IPS-15b (cell line): ENCODE data around the gene MIEF2.
A peak's percentile ranks its signal among the peaks of the same experiment; 100 is the strongest.

Experiments
- H3K27me3 ChIP-seq: one replicate; pipeline ENCODE4 v1.6.1; 2013; ENCODE audit warnings: low read length; ENCODE audit not compliant: control insufficient read depth, insufficient read depth
- H3K36me3 ChIP-seq: one replicate; pipeline ENCODE4 v1.6.1; 2013; ENCODE audit warnings: low read length; ENCODE audit not compliant: control insufficient read depth, insufficient read depth
- H3K4me1 ChIP-seq: one replicate; pipeline ENCODE4 v1.6.1; 2013; ENCODE audit warnings: mild to moderate bottlenecking, low read length; ENCODE audit not compliant: control insufficient read depth, insufficient read depth
- H3K4me3 ChIP-seq: one replicate; pipeline ENCODE4 v1.5.1; 2013; ENCODE audit warnings: low read depth, low read length
- H3K9ac ChIP-seq: one replicate; pipeline ENCODE4 v1.6.1; 2013; ENCODE audit warnings: low read depth, mild to moderate bottlenecking, low read length
- H3K9me3 ChIP-seq: one replicate; pipeline ENCODE4 v1.6.1; 2013; ENCODE audit warnings: mild to moderate bottlenecking, low read length; ENCODE audit not compliant: control insufficient read depth, insufficient read depth

MIEF2 gene

DNA sequence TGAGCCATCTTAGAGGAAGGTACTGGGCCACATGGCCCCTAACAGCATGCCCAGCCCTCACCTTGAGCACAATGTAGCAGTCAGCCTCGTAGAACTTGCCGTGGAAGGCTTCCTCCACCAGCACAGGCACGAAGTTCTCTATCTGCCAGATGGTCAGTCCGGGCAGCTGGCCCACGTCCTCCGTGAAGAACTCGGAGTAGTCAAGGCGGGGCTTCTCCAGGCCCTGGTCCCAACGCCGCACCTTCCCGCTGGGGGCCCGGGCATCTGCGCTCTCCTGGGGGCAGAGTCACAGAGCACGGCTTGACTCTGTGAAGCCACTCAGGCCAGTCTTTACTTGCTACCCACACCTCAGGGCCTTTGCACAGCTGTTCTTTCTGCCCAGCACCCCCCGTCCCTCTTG, 9.3 kb upstream of the MIEF2 start:
- H3K9ac ChIP-seq = no peak overlapping the region
- H3K9me3 ChIP-seq = no peaks in the 10 kb centered on the region
- H3K4me3 ChIP-seq = no peak overlapping the region
- H3K36me3 ChIP-seq = peaks cover 77% of the 10 kb centered on the region
- H3K27me3 ChIP-seq = no peaks in the 10 kb centered on the region
- peaks cover 8% of the 10 kb centered on the region for H3K4me1 ChIP-seq

DNA sequence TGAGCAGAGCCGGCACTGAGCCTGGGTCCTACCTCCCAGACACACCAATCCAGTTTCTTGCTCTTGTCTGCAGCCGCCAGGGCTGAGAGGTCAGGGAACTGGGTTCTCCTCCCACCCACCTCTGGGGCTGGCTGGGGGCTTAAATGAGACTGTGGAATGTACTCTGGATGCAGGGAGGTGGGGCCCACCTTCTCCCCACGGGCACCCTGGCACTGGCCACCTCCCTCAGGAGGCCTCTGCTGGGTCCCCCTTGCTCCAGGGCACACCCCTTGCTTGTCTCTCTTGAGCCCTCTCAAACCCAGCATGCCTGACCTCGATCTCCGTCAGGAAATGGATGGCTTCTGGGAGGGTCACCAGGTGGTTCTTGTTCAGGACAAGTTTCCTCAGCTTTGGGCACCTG, 8.3 kb upstream of the MIEF2 start:
- H3K4me1 ChIP-seq = peaks cover 8% of the 10 kb centered on the region
- no peaks in the 10 kb centered on the region for H3K9me3 ChIP-seq
- H3K4me3 ChIP-seq = no peak overlapping the region
- H3K27me3 ChIP-seq = no peaks in the 10 kb centered on the region
- H3K9ac ChIP-seq = no peak overlapping the region
- peaks cover 73% of the 10 kb centered on the region for H3K36me3 ChIP-seq

DNA sequence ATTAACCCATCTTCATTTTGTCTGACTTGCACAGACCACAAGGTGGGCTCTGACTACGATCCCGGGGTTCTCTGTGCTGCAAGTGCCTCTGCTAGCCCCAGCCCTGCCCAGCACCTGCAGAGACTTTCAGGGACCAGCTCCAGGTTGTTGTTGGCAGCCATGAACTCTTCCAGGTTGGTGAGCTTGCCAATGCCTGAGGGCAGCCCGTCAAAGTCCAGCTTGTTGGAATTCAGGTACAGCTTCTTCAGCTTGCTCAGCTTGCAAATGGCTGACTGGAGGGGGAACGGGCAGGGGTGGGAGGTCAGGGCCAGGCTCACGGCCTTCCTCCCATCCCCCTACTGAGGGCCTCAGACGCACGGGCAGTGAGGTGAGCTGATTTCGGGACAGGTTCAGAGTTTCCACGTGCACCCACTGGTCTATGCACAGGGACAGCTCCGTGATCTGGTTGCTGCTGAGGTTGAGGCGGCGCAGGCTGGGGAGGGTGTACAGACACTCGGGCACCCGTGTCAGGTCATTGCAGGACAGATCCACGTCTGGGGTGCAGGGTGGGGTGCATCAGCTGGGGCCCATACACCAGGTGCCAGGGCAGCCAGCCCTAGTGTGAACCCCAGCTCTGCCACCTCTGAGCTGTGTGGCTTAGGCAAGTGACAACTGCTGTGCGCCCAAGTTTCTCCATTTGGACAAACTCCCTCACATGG, 7.1 kb upstream of the MIEF2 start:
- Histone ChIP-seq H3K9me3 (no peaks in the 10 kb centered on the region), H3K27me3 (no peaks in the 10 kb centered on the region), H3K4me3 (no peak overlapping the region), H3K36me3 (peaks cover 64% of the 10 kb centered on the region), H3K9ac (no peak overlapping the region), H3K4me1 (peaks cover 4% of the 10 kb centered on the region)

DNA sequence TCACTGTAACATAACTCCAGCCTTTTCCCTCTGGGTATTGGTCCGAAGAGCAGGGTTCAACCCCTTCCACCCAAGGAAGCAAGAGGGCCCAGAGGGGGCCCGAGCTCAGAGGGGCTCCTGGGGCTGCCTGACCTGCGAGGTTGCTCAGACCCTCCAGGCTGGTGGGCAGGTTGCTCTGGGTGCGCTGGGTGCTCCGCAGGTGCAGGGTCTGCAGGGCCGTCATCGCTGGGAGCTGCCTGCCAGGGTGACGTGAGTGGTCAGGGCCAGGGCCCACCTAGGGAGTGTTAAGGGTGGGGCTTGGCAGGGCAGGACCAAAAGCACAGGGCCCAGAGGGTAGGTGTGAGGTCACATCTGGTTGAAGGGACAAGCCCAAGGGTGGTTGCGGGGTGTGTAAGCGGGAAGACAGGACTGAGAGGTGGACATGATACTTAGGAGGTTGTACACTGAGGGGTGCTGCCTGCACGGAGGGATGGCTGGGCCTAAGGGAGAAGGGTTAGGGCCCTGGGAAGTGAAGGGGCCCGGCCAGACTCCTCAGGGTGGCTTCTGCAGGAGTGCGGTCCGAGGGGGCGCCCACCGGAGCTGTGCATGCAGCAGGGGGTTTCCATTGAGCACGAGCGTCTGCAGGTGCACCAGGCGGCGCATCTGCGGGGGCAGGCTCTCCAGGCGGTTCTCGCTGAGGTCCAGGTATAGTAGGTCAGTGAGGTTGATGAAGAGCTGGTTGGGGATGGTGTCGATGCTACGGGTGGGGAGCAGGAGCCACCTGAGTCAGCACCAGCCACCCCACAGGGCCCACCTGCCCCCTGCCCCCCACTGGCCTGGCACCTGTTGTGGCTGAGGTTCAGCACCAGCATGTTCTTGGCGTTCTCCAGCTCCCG, 6.3 kb upstream of the MIEF2 start:
- peaks cover 60% of the 10 kb centered on the region for H3K36me3 ChIP-seq

DNA sequence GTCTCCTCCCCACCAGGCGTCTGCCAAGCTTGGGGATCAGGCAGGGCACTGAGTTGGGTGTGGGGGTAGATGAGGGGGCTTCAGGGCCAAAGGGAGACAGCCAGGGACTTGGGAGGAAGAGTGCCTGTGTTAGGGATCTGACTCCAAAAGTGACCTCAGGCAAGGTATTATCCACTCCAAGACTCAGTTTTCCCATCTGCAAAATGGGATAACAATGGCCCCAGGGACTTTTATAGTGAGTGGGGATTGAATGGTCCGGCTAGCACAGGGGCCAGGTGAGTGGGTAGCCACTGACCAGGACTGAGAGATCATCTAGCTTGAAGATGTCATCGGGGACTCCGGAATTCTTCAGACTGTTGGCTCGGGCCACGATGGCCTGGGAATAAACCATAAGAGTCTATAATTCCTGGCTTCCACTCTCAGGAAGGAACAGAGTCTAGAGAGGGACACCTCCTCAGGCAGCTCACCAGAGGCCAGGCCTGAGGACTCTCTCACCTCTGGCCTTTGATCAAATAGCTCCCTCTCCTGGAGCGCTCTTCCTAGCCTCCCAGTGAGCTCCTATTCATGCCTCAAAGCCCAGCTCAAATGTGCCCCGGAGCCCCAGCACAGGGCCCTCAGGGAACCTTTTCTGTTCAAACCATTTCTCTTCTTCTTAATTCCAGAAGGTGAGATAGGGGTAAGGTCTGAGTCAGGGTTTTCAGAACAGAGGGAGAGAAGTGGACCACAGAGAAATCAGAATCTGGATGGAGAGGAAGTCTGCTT, 5.4 kb upstream of the MIEF2 start:
- Histone ChIP-seq H3K4me1 (peaks cover 4% of the 10 kb centered on the region), H3K27me3 (no peaks in the 10 kb centered on the region), H3K9ac (no peak overlapping the region), H3K9me3 (no peaks in the 10 kb centered on the region), H3K36me3 (peaks cover 60% of the 10 kb centered on the region), H3K4me3 (no peak overlapping the region)

More for the DNA sequence above, 6.3 kb upstream of the MIEF2 start:
- no peak overlapping the region for H3K4me3 ChIP-seq
- H3K9me3 ChIP-seq = no peaks in the 10 kb centered on the region
- H3K4me1 ChIP-seq = peaks cover 4% of the 10 kb centered on the region
- H3K9ac ChIP-seq = no peak overlapping the region
- no peaks in the 10 kb centered on the region for H3K27me3 ChIP-seq

DNA sequence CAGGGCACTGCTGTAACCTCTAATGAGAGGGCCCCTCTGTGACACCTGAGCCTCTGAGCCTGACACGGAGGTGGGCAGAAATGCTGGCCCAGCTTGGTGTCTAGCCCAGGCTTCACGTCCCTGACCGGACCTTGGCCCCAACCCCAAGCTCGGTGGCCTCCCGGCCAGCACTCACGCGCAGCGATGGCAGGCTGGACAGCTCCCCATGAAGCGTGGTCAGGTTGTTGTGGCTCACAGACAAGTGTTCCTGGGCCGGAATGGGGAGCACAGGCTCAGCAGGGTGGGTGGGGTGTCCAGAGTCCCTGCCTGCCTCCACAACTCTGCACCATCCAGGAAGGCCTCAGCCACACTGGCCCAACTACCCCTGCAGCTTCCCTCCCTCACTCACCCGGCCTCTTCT, 4.1 kb upstream of the MIEF2 start:
- peaks cover 47% of the 10 kb centered on the region for H3K36me3 ChIP-seq

DNA sequence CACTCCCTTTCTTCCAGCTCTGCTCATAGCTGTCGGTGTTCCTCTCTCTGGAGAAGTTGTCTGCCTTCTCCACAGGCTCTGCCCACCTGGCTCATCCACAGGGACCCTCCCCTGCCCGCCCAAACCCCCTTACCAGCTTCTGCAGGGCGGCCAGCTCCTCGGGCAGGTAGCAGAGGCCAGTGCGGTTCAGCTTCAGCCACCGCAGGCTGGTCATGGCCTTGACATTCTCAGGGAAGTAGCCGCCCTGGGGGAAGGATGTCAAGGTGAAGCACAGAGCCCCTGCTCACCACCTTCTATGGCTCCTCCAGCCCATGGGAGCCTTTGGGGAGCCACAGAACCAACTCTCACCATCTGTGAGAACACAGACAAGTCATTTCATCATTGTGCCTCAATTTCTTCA, 3.7 kb upstream of the MIEF2 start:
- H3K9me3 ChIP-seq = no peaks in the 10 kb centered on the region

More for the DNA sequence above, 4.1 kb upstream of the MIEF2 start:
- Histone ChIP-seq H3K27me3 (no peaks in the 10 kb centered on the region), H3K4me3 (no peak overlapping the region), H3K4me1 (peaks cover 4% of the 10 kb centered on the region), H3K9me3 (no peaks in the 10 kb centered on the region), H3K9ac (no peak overlapping the region)

DNA sequence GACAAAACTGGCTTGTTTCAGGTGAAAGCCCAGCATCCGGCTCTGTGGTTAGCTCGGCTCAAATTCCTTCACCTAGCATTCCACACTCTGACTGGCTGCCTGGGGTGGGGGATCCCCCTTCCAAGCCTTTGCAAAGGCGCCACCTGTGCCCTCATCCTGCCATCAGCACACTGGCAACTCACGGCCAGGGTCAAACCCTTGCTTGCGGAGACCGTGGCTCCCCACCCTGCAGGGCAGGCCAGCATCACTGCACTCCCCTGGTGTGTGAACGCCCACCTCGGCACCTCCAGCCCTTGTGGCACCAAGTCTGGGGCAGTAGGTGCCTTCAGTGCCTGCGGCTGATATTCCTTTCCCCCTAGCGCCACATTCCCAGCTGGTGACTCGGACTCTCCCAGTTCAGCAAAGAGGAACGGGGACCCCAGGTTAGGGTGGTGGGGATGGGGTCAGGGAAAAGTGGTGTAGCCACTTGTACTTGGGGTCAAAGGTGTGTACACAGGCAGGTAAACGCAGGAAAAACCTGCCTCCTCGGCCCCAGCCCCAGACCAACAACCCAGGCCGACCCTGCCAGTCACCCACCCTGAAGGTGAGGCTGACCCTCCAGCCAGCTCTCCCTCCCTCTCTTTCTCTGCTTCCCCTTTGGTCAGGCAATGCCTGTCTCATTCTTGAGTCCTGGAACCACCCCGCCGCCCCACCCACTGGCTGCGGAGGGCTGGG, 3.0 kb upstream of the MIEF2 start:
- no peaks in the 10 kb centered on the region for H3K27me3 ChIP-seq
- no peaks in the 10 kb centered on the region for H3K9me3 ChIP-seq
- H3K9ac ChIP-seq = peak overlapping the region; percentile 61
- peaks cover 4% of the 10 kb centered on the region for H3K4me1 ChIP-seq
- H3K36me3 ChIP-seq = peaks cover 37% of the 10 kb centered on the region
- peak overlapping the region; percentile 80 for H3K4me3 ChIP-seq

More for the DNA sequence above, 3.7 kb upstream of the MIEF2 start:
- Histone ChIP-seq H3K4me3 (peak overlapping the region; percentile 80), H3K4me1 (peaks cover 4% of the 10 kb centered on the region), H3K9ac (no peak overlapping the region), H3K27me3 (no peaks in the 10 kb centered on the region), H3K36me3 (peaks cover 44% of the 10 kb centered on the region)

DNA sequence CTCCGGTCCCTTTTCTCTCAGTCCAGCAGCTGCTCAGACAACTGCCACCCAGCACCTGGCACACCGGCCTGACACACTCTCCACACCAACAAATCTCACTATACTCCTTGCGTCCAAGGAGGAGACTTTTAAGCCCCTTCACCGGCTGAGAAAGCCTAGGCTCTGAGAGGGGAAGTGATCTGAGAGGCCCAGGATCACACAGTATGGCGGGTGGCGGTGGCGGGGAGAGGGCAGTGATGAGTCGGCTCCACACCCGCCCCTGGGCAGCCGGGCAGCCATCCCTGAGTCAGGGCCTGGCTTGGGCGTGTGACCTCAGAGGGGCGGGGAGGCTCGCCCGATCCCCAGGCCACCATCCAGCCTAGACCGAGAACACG, 2.5 kb upstream of the MIEF2 start:
- Histone ChIP-seq H3K36me3 (peaks cover 32% of the 10 kb centered on the region), H3K4me3 (peak overlapping the region; percentile 80), H3K27me3 (no peaks in the 10 kb centered on the region), H3K9me3 (no peaks in the 10 kb centered on the region), H3K4me1 (peaks cover 4% of the 10 kb centered on the region), H3K9ac (peak overlapping the region; percentile 61)

DNA sequence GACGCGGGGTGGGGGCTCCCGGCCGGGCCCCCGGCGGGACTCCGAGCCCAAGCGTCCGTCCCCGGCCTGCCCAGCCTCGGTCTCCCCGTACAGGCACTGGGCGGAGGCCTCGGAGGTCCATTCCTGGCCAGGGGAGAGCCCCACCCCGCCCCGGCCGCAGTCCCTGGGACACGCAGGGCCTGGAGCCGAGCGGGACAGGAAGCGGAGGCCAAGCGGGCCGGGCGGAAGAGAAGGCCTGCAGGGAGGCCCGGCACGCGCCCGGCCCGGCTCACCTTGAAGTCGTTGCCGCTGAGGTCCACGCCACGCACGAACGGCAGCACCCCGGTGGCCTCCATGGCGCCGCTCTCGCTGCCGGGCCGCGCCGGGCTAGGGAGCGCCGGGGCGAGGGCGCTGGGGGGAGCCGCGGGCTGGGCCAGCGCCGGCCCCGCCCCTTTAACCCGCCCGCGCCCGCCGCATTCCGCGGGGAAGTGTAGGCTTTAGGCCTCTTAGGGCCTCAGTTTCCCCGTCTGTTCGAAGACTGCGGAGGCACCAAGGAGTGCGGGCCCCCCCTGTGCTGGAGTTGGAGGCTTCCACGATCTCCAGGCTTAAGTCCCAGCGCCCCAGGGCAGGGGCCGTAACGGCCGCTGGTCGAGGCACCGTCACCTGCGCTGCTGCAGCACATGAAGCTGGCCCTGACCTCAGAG, 2.0 kb upstream of the MIEF2 start, which contains the start of gene FLII:
FLII (minus strand) TSS at position 383 of the 683 bp plus-strand sequence; CDS start at position 335, 48 bp downstream.
- Histone ChIP-seq H3K9me3 (no peaks in the 10 kb centered on the region), H3K27me3 (no peaks in the 10 kb centered on the region), H3K36me3 (peaks cover 32% of the 10 kb centered on the region), H3K4me3 (peak within 1 kb of the TSS; percentile 80), H3K4me1 (peaks cover 4% of the 10 kb centered on the region), H3K9ac (peak within 1 kb of the TSS; percentile 61)
